Panc1 (cell line): ENCODE measurements around the gene ANKLE2. TPM values are rescaled to one million over a fixed set of nuclear protein-coding genes. Genes with fewer than 3 reads are reported as not detected.
A peak's percentile ranks its signal among the peaks of the same experiment; 100 is the strongest.
"Not testable (repeated sequence)": the region's sequence is repeated elsewhere in the genome, so short reads cannot be mapped to it uniquely, and the experiment has no call there.

Experiments
- ATAC-seq: fragments of 200-7000 bp; cut with Tn5 transposase; 2 replicates; pipeline ENCODE4 v1.9.1; 2020; ENCODE audit warnings: mild to moderate bottlenecking, moderate library complexity
- BruUV-seq: library from RNA; stranded (reverse); fragments of 400-500 nt; replicated peaks from 2 replicates; lab custom pipeline; 2021; lab: Mats Ljungman, UMichigan
- CTCF ChIA-PET: fragments of 300-600 bp; sonication (Branson Sonifier 250); formaldehyde crosslinking; loops from one replicate; lab custom pipeline; 2022; ENCODE audit warnings: antibody characterized with exemption; lab: Charles Lee
- POLR2A ChIA-PET: fragments of 300-600 bp; sonication (Branson Sonifier 250); formaldehyde crosslinking; loops from one replicate; lab custom pipeline; 2022; ENCODE audit warnings: antibody characterized with exemption; lab: Charles Lee
- DNase-seq: peaks from one replicate; pipeline ENCODE4 v3.0.0-alpha.2; 2010; ENCODE audit warnings: low read depth, low spot score
- H3K27ac ChIP-seq: 2 replicates; pipeline ENCODE4 v1.5.1; 2011; ENCODE audit warnings: mild to moderate bottlenecking, low read length, inconsistent platforms
- H3K27me3 ChIP-seq: fragments of 200-500 bp; sonication (Bioruptor generic); 2 replicates; pipeline ENCODE4 v1.6.0; 2014; ENCODE audit warnings: low read length, inconsistent platforms; ENCODE audit not compliant: control insufficient read depth, insufficient read depth
- H3K36me3 ChIP-seq: fragments of 200-500 bp; sonication (Bioruptor generic); 2 replicates; pipeline ENCODE4 v1.5.1; 2014; ENCODE audit warnings: inconsistent platforms, mild to moderate bottlenecking, low read length, moderate library complexity; ENCODE audit not compliant: control insufficient read depth, insufficient read depth
- H3K4me1 ChIP-seq: 2 replicates; pipeline ENCODE4 v1.5.1; 2011; ENCODE audit warnings: inconsistent platforms, mild to moderate bottlenecking, low read length, moderate library complexity; ENCODE audit not compliant: control insufficient read depth, insufficient read depth
- H3K4me3 ChIP-seq, 2 experiments: 2 replicates each; pipeline ENCODE4 v1.5.1; 2011 to 2012; ENCODE audit warnings: low read depth in 2 of 2, low read length in 2 of 2, mild to moderate bottlenecking in 2 of 2, inconsistent platforms in 1 of 2, moderate library complexity in 1 of 2
- H3K9me3 ChIP-seq: fragments of 200-500 bp; sonication (Bioruptor generic); 2 replicates; pipeline ENCODE4 v1.5.1; 2014; ENCODE audit warnings: low read depth, mild to moderate bottlenecking, inconsistent platforms, low read length, moderate library complexity; ENCODE audit not compliant: control insufficient read depth, insufficient read depth
- CTCF ChIP-seq: fragments of 450-650 bp; IDR thresholded peaks from 2 replicates; pipeline ENCODE4 v1.5.1; 2017; ENCODE audit warnings: mild to moderate bottlenecking
- POLR2AphosphoS5 ChIP-seq: IDR thresholded peaks from 2 replicates; pipeline ENCODE4 v1.6.1; 2012; ENCODE audit warnings: mild to moderate bottlenecking, low read depth, low read length, moderate library complexity
- REST ChIP-seq, 2 experiments: IDR thresholded peaks; 2 replicates each; pipeline ENCODE4 v1.6.1; 2011 to 2012; ENCODE audit warnings: low read depth in 2 of 2, control low read depth in 1 of 2, low read length in 1 of 2, mild to moderate bottlenecking in 1 of 2, moderate library complexity in 1 of 2; ENCODE audit not compliant: insufficient read depth in 1 of 2
- SIN3A ChIP-seq: IDR thresholded peaks from 2 replicates; pipeline ENCODE4 v1.6.1; 2012; ENCODE audit warnings: low read depth, mild to moderate bottlenecking, low read length, moderate library complexity, borderline replicate concordance; ENCODE audit not compliant: insufficient read depth
- TCF7L2 ChIP-seq: IDR thresholded peaks from 2 replicates; pipeline ENCODE4 v1.6.1; 2011; ENCODE audit warnings: mild to moderate bottlenecking, low read depth, low read length, inconsistent platforms
- in situ Hi-C: cut with HindIII; loops from 2 replicates; pipeline ENCODE4 v1.10.0; 2016; ENCODE audit warnings: low sequenced_read_pairs, low pct_unique_long_range_greater_than_20kb
- intact Hi-C: fragments of 100-400 bp; cut with micrococcal nuclease; formaldehyde crosslinking; loops from one replicate; pipeline ENCODE4 v1.10.0; 2022; ENCODE audit not compliant: unreplicated experiment
- total RNA-seq: library from RNA; stranded (reverse); gene quantifications from one replicate; pipeline ENCODE4 v1.2.1, GENCODE V29; 2021; ENCODE audit not compliant: unreplicated experiment

ANKLE2 gene
- total RNA-seq, 1 experiment from 2014 or later = 88.7 TPM

- Histone ChIP-seq H3K27me3 (no peaks in the 10 kb centered on the region), H3K27ac (no peak overlapping the region), H3K4me3 (no peak overlapping the region), H3K9me3 (no peaks in the 10 kb centered on the region), H3K4me1 (peaks cover 3% of the 10 kb centered on the region; the same call in 1 of the 2 replicates), H3K36me3 (peaks cover 3% of the 10 kb centered on the region; the same call in 1 of the 2 replicates)
- DNase-seq (no peak), ATAC-seq (no peak)
- BruUV-seq = no TSS peak
- CTCF ChIA-PET = interaction anchor here (0.6 kb wide), 1 partner anchor 60 kb away, joined by 4 read pairs; no protein-coding TSS in a partner anchor
- TF ChIP-seq SIN3A (no peak), POLR2AphosphoS5 (no peak), TCF7L2 (no peak), REST (IDR thresholded peaks at IDR 0.05; ENCODE audit: insufficient read depth in 1 of 2, low read depth in 2 of 2, low read length in 1 of 2) (no peak), CTCF (no peak)
- in situ Hi-C loops = no loop called here
- intact Hi-C loops = no loop called here
- POLR2A ChIA-PET = no interaction called here
Measured at GRCh38 chr12:132698341-132698740, 63.3 kb downstream of the ANKLE2 start.

- Histone ChIP-seq H3K36me3 (peaks cover 3% of the 10 kb centered on the region; the same call in 1 of the 2 replicates), H3K4me1 (no peaks in the 10 kb centered on the region; the same call in 1 of the 2 replicates), H3K9me3 (no peaks in the 10 kb centered on the region), H3K27me3 (no peaks in the 10 kb centered on the region), H3K27ac (no peak overlapping the region), H3K4me3 (no peak overlapping the region)
- BruUV-seq = TSS peak; percentile 37
- DNase-seq (no peak), ATAC-seq (0 out of 2 replicates have a peak, but pooled peaks have one; percentile 22)
- intact Hi-C loops = no loop called here
- ChIA-PET CTCF (no interaction called here), POLR2A (no interaction called here)
- in situ Hi-C loops = no loop called here
- TF ChIP-seq TCF7L2 (no peak), REST (IDR thresholded peaks at IDR 0.05; ENCODE audit: insufficient read depth in 1 of 2, low read depth in 2 of 2, low read length in 1 of 2) (no peak), POLR2AphosphoS5 (no peak)
Measured at GRCh38 chr12:132695431-132695830, 66.2 kb downstream of the ANKLE2 start.

GRCh38 chr12:132694888-132695287, 66.7 kb downstream of the ANKLE2 start:
- H3K4me3 ChIP-seq, ATAC-seq, POLR2A ChIA-PET, H3K4me1 ChIP-seq, H3K27ac ChIP-seq, H3K9me3 ChIP-seq, BruUV-seq, DNase-seq, CTCF ChIA-PET, in situ Hi-C loops, H3K27me3 ChIP-seq, H3K36me3 ChIP-seq, intact Hi-C loops: not testable (repeated sequence)

- H3K9me3 ChIP-seq, BruUV-seq, H3K36me3 ChIP-seq, H3K27ac ChIP-seq, ATAC-seq, H3K27me3 ChIP-seq, CTCF ChIA-PET, H3K4me1 ChIP-seq, H3K4me3 ChIP-seq, DNase-seq, in situ Hi-C loops, POLR2A ChIA-PET, intact Hi-C loops: not testable (repeated sequence)
Measured at GRCh38 chr12:132692030-132692429, 69.6 kb downstream of the ANKLE2 start.
